ENCODE data around the gene PVR.

- TF ChIP-seq ZNF23 (CRISPR knock-in tag; IDR thresholded peaks at IDR 0.05) (no peak), HMG20B (CRISPR knock-in tag; IDR thresholded peaks at IDR 0.05) (no peak), POLR2A (conservative IDR thresholded peaks at IDR 0.05) (no peak), KLF10 (CRISPR knock-in tag; IDR thresholded peaks at IDR 0.05) (no peak), SMAD3 (CRISPR knock-in tag; conservative IDR thresholded peaks at IDR 0.05) (no peak), AFF4 (CRISPR knock-in tag; IDR thresholded peaks at IDR 0.05) (no peak)
These were observed 18.2 kb downstream of the PVR start for GRCh38 chr19:44661904-44662303.
